Cardiac fibroblast (primary cell): Measurements from ENCODE around the gene ICE2.
A peak's percentile ranks its signal among the peaks of the same experiment; 100 is the strongest.

Experiments
- DNase-seq, 2 donors: peaks; one replicate each; pipeline versions ENCODE4 v3.0.0 to v3.0.0-alpha.2; 2010; ENCODE audit warnings: low read depth in 2 of 2
- H3K4me3 ChIP-seq, 2 donors: replicated peaks in 1 of 2; 1 replicate in 1 of 2; 2 replicates in 1 of 2; pipeline ENCODE4 v1.5.1; 2011; ENCODE audit warnings: low read depth in 2 of 2, low read length in 2 of 2, mild to moderate bottlenecking in 2 of 2, moderate library complexity in 1 of 2
- CTCF ChIP-seq: IDR thresholded peaks from one replicate; pipeline ENCODE4 v1.5.1; 2011; ENCODE audit warnings: low read depth, mild to moderate bottlenecking, low read length, inconsistent platforms

ICE2 gene

GRCh38 chr15:60400944-60401343 is 78.0 kb downstream of the ICE2 start:
- DNase-seq = no peak
- no peak overlapping the region for H3K4me3 ChIP-seq
- TF ChIP-seq CTCF = no peak

GRCh38 chr15:60399931-60400330 is 79.0 kb downstream of the ICE2 start:
- DNase-seq = peak; percentile 48 to 84
- no peak overlapping the region for H3K4me3 ChIP-seq
- TF ChIP-seq CTCF = no peak

- DNase-seq = no peak
- TF ChIP-seq CTCF = no peak
- H3K4me3 ChIP-seq = peak overlapping the region in 1 of 2 donors; percentile 51
Measured at GRCh38 chr15:60399246-60399915, 79.6 kb downstream of the ICE2 start.

GRCh38 chr15:60397772-60398445 is 81.0 kb downstream of the ICE2 start, which contains the start of gene ANXA2:
Gene ANXA2 (minus strand): TSS chr15:60397986. CDS start chr15:60386075, 11,911 bp downstream.
- peak; percentile 92 to 94 for DNase-seq
- TF ChIP-seq CTCF = no peak
- peak within 1 kb of the TSS; percentile 83 to 99 for H3K4me3 ChIP-seq

GRCh38 chr15:60396958-60397771 is 81.8 kb downstream of the ICE2 start:
- DNase-seq = peak; percentile 73 to 82
- no peak for TF ChIP-seq CTCF
- H3K4me3 ChIP-seq = peak overlapping the region; percentile 83 to 99

- H3K4me3 ChIP-seq = peak overlapping the region; percentile 83 to 99
- DNase-seq = peak in 1 of 2 donors; percentile 48
- TF ChIP-seq CTCF = no peak
Measured at GRCh38 chr15:60396560-60396957, 82.4 kb downstream of the ICE2 start.
